Measurements from ENCODE around the gene S100A1. TPM values are rescaled to one million over a fixed set of nuclear protein-coding genes. Genes with fewer than 3 reads are reported as not detected.

The S100A1 gene
- total RNA-seq, 1 experiment from 2014 or later, result not detected

DNA sequence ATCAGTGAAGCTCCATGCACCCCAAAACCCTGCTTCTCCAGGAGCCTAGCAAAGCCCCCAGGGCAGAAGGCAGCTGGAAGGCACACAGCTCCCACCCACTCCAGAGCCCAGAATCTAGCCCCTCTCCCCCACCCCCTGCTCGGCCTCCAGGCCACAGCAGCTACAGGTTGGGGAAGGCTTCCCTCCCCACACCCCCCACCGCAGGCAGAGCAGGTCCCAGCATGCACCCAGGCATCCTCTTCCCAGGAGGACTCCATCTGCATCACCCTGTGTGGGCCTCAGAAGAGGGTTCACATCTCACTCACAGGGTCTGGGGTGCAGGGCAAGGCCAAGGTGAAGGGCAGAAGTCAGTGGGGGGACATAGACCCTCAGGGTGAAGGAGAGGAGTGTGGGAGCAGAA, 12.8 kb upstream of the S100A1 start:
- H2BK12ac ChIP-seq (ENCODE audit: insufficient read length, low read depth, low read length), result no peak overlapping the region
- WGBS (ENCODE audit: extremely low coverage, insufficient read length, low lambda C conversion rate), result no CpG with 5 or more reads among the region's 2 CpGs
- no peak overlapping the region for H4K91ac ChIP-seq (ENCODE audit: insufficient read length, low read depth, low read length)
- no peaks in the 10 kb centered on the region for H3K79me2 ChIP-seq (ENCODE audit: insufficient read depth, low read length)
- H2AFZ ChIP-seq (ENCODE audit: low read length), result no peak overlapping the region
- no peak overlapping the region for H2BK120ac ChIP-seq (ENCODE audit: low read depth, low read length, poor library complexity, severe bottlenecking)
- H4K5ac ChIP-seq (ENCODE audit: insufficient read length, low read depth, low read length), result no peak overlapping the region
- no peaks in the 10 kb centered on the region for H3K79me1 ChIP-seq (ENCODE audit: insufficient read depth, low read depth, low read length, poor library complexity, severe bottlenecking)
- Mint-ChIP-seq H3K4me3 (no peak overlapping the region), H3K36me3 (ENCODE audit: insufficient read depth in 1 of 3, low read depth in 3 of 3) (peaks cover 5 to 13% (median 5%) of the 10 kb centered on the region in 3 experiments; a peak in 5 of 7 replicates), H3K27me3 (ENCODE audit: low read depth) (no peaks in the 10 kb centered on the region; the same call in 1 of the 2 replicates), H3K4me1 (peaks cover 23 to 47% of the 10 kb centered on the region in 2 experiments), H3K9me3 (no peaks in the 10 kb centered on the region), H3K27ac (no peak overlapping the region)
- H3K4me2 ChIP-seq (ENCODE audit: insufficient read depth, insufficient read length, low read length), result no peak overlapping the region
- H3K18ac ChIP-seq (ENCODE audit: insufficient read length, low read depth, low read length), result no peak overlapping the region
- H3K4ac ChIP-seq (ENCODE audit: low read depth, low read length), result no peak overlapping the region
- no peak overlapping the region for H3K56ac ChIP-seq (ENCODE audit: insufficient read length, low read depth, low read length)
- H3T11ph ChIP-seq (ENCODE audit: low read length), result no peak overlapping the region
- no peak overlapping the region for H2BK5ac ChIP-seq (ENCODE audit: insufficient read length, low read length)
- H4K20me1 ChIP-seq (ENCODE audit: control insufficient read depth, insufficient read depth, insufficient read length), result no peaks in the 10 kb centered on the region
- no peak overlapping the region for H2BK20ac ChIP-seq (ENCODE audit: low read depth, low read length, poor library complexity, severe bottlenecking)
- no peak overlapping the region for H3K14ac ChIP-seq (ENCODE audit: insufficient read depth, low read length)
- H3K4me1 ChIP-seq (ENCODE audit: insufficient read depth, low read length), result peaks cover 4% of the 10 kb centered on the region; the same call in 1 of the 2 replicates
- H4K8ac ChIP-seq (replicated peaks; ENCODE audit: insufficient read length, low read depth, low read length), result no peak overlapping the region
- H3K23me2 ChIP-seq (ENCODE audit: insufficient read length, low read depth, low read length, poor library complexity, severe bottlenecking), result no peaks in the 10 kb centered on the region
- TF ChIP-seq, protein P1, sequence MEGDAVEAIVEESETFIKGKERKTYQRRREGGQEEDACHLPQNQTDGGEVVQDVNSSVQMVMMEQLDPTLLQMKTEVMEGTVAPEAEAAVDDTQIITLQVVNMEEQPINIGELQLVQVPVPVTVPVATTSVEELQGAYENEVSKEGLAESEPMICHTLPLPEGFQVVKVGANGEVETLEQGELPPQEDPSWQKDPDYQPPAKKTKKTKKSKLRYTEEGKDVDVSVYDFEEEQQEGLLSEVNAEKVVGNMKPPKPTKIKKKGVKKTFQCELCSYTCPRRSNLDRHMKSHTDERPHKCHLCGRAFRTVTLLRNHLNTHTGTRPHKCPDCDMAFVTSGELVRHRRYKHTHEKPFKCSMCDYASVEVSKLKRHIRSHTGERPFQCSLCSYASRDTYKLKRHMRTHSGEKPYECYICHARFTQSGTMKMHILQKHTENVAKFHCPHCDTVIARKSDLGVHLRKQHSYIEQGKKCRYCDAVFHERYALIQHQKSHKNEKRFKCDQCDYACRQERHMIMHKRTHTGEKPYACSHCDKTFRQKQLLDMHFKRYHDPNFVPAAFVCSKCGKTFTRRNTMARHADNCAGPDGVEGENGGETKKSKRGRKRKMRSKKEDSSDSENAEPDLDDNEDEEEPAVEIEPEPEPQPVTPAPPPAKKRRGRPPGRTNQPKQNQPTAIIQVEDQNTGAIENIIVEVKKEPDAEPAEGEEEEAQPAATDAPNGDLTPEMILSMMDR (conservative IDR thresholded peaks at IDR 0.05), result no peak
- H2BK15ac ChIP-seq (ENCODE audit: low read depth, low read length), result no peak overlapping the region
- no peak overlapping the region for H3K9ac ChIP-seq (ENCODE audit: extremely low read depth, insufficient read length, low read length)
- H3K9me3 ChIP-seq (ENCODE audit: control insufficient read depth, low read depth, low read length), result no peaks in the 10 kb centered on the region
- H3K23ac ChIP-seq (ENCODE audit: insufficient read length, low read depth, low read length), result no peak overlapping the region
- DNase-seq, result no peak
- no peak overlapping the region for H3K27ac ChIP-seq (ENCODE audit: insufficient read length, low read depth, low read length)
- H2AK5ac ChIP-seq (ENCODE audit: insufficient read length, low read length), result no peak overlapping the region
- no peaks in the 10 kb centered on the region for H3K27me3 ChIP-seq (ENCODE audit: insufficient read depth, low read length)

Data from H9 (cell line).